Spinal cord (tissue), 10 donors: ENCODE results near the gene POTEF. TPM values are rescaled to one million over a fixed set of nuclear protein-coding genes. Genes with fewer than 3 reads are reported as not detected.
A peak's percentile ranks its signal among the peaks of the same experiment; 100 is the strongest.
"Not testable (repeated sequence)": the region's sequence is repeated elsewhere in the genome, so short reads cannot be mapped to it uniquely, and the experiment has no call there.

ENCODE experiments used
- DNase-seq, 6 donors: peaks; one replicate each; pipeline versions ENCODE4 v3.0.0 to v3.0.0-alpha.2; 2013 to 2015; ENCODE audit warnings: low spot score in 6 of 6, low read depth in 4 of 6
- H3K27ac ChIP-seq: one replicate; pipeline ENCODE4 v1.5.1; 2013; ENCODE audit warnings: low read depth, low read length, control low read depth
- H3K27me3 ChIP-seq: one replicate; pipeline ENCODE4 v1.6.1; 2013; ENCODE audit warnings: low read length; ENCODE audit not compliant: control insufficient read depth, insufficient read depth
- H3K36me3 ChIP-seq: one replicate; pipeline ENCODE4 v1.6.1; 2013; ENCODE audit warnings: low read length; ENCODE audit not compliant: control insufficient read depth, insufficient read depth
- H3K4me1 ChIP-seq: one replicate; pipeline ENCODE4 v1.6.1; 2013; ENCODE audit warnings: low read length; ENCODE audit not compliant: control insufficient read depth, insufficient read depth
- H3K4me3 ChIP-seq: one replicate; pipeline ENCODE4 v1.5.1; 2013; ENCODE audit warnings: low read depth, low read length, control low read depth
- H3K9me3 ChIP-seq: one replicate; pipeline ENCODE4 v1.6.1; 2013; ENCODE audit warnings: low read length; ENCODE audit not compliant: control insufficient read depth, insufficient read depth
- WGBS: methylation state at CpG from one replicate; pipeline ENCODE4 v1.1.5; 2013; ENCODE audit warnings: missing lambda C conversion rate; ENCODE audit not compliant: insufficient coverage; 5-methylcytosine and 5-hydroxymethylcytosine counted together
- long read RNA-seq, 4 donors: transcript quantifications; one replicate each; lab custom pipeline, GENCODE V29; 2026
- polyA plus RNA-seq, 2 donors: library from polyadenylated mRNA; unstranded; fragments of 120-200 nt; gene quantifications; one replicate each; pipeline ENCODE4 v1.2.1, GENCODE V29; 2013; ENCODE audit not compliant: insufficient read length in 2 of 2
- total RNA-seq, 2 donors: library from RNA; depleted of rRNA in 1 of 2; stranded (reverse); fragments of 120-200 nt in 1 of 2; fragments of >200 nt in 1 of 2; gene quantifications; one replicate each; pipeline versions ENCODE4 v1.2.3 to v1.2.4, GENCODE V29; 2013 to 2014
- donor health status: healthy.

Gene POTEF
- total RNA-seq (under 1 TPM; 0.10 to 0.17 TPM), polyA plus RNA-seq (under 1 TPM; 0.38 to 0.55 TPM)
- long read RNA-seq, donor 1 = 0 reads
- long read RNA-seq, donor 2 = 0 reads
- long read RNA-seq, donor 3 = 0 reads
- long read RNA-seq, donor 4 = 0 reads

GRCh38 chr2:130129120-130129829 is at the start of gene POTEF:
POTEF (minus strand) TSS chr2:130129222; CDS start chr2:130120515, 8,707 bp downstream.
- WGBS = 95% methylated on average over 6 of the region's 29 CpGs
- H3K36me3 ChIP-seq, H3K27ac ChIP-seq, H3K4me1 ChIP-seq, DNase-seq, H3K27me3 ChIP-seq, H3K4me3 ChIP-seq, H3K9me3 ChIP-seq: not testable (repeated sequence)

GRCh38 chr2:130174866-130175265 is 45.8 kb upstream of the POTEF start:
- H3K27me3 ChIP-seq, H3K27ac ChIP-seq, H3K4me1 ChIP-seq, H3K4me3 ChIP-seq, H3K9me3 ChIP-seq, DNase-seq: not testable (repeated sequence)
- H3K36me3 ChIP-seq = peaks cover 45% of the 10 kb centered on the region
- WGBS = 96% methylated on average over 4 of the region's 5 CpGs

DNA sequence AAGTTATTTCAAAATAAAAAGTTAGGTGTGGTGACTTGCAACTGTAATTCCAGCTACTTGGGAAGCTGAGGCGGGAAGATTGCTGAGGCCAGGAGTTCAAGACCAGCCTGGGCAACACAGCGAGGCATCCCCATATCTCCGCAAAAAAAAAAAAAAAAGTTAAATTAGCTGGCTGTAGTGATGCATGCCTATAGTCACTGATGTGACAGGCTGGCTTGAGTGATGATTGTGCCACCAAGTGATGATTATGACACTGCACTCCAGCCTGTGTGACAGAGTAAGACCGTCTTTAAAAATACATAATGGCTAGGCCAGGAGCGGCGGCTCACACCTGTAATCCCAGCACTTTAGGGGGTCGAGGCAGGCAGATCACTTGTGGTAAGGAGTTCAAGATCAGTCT is 40.9 kb upstream of the POTEF start:
- Histone ChIP-seq H3K36me3 (peaks cover 72% of the 10 kb centered on the region), H3K27ac (no peak overlapping the region), H3K27me3 (no peaks in the 10 kb centered on the region), H3K4me1 (no peaks in the 10 kb centered on the region), H3K4me3 (no peak overlapping the region), H3K9me3 (no peaks in the 10 kb centered on the region)
- no peak for DNase-seq
- WGBS = 56% methylated on average over 1 of the region's 7 CpGs

DNA sequence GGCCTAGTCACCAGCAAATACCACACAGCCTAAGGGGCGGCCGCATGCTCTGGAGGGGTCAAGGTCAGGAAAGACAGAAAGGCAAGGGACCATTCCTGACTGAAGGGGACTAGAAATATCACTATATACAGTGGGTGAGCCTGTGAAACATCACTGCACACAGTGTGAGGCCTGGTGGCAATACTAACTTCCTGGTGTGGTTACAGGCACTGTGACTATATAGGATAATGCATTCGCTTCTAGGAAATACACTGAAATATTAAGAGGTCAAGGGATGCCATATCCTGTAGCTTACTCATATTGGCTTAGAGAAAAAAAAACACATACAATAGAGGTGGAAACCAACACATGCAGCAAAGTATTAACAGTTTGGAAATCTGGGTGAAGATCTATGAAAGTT is 40.1 kb upstream of the POTEF start:
- H3K4me1 ChIP-seq, H3K4me3 ChIP-seq, H3K27me3 ChIP-seq, H3K27ac ChIP-seq, H3K9me3 ChIP-seq, DNase-seq: not testable (repeated sequence)
- peaks cover 77% of the 10 kb centered on the region for H3K36me3 ChIP-seq
- no CpG with 5 or more reads among the region's 3 CpGs for WGBS

DNA sequence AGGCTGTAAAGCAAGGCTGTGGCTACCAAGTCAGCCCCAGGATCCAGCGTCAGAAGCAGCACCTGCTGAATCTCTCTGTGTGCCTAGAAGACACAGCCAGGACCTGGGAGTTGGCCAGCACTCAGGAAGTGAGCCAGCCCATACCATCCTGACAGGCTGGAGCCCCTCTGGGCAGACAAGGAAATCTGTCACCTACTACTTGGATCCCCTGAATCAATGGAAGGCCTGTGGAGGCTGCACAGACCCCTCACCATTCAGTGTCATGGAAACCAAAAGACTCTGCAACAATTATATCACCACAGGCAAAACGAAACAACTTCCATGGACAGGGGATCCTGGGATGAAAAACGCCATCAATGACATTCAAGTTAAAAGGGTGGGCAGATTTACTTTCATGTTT is 37.6 kb upstream of the POTEF start:
- not testable (repeated sequence) for H3K9me3 ChIP-seq, H3K4me1 ChIP-seq, H3K4me3 ChIP-seq, H3K27me3 ChIP-seq, H3K27ac ChIP-seq
- 32% methylated on average over 3 of the region's 3 CpGs for WGBS
- peaks cover 75% of the 10 kb centered on the region for H3K36me3 ChIP-seq
- DNase-seq = peak in 2 of 6 donors; percentile 20 to 67

DNA sequence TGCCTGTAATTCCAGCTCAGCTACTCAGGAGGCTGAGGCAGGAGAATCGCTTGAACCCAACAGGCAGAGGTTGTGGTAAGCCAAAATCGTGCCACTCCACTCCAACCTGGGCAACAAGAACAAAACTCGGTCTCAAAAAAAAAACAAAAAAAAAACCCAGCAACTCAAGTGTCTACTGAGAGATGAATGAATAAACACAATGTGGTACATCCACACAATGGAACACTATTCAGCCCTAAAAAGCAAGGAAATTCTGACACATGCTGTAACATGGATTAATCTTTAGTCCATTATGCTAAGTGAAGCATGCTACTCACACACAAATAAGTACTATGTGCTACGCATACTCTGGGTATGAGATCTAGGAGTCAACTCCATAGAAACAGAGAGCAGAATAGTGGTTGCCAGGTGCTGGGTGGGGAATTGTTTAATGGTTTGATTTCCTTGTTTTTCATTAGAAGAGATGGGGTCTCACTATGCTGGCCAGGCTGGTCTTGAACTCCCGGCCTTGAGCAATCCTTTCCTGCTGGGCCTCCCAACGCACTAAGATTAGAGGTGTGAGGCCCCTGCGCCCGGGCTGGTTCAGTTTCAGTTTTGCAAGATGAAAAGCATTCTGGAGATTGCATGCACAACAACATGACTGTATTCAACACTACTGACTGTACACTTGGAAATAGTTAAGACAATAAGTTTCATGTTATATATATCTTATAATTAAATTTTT is 36.4 kb upstream of the POTEF start:
- Histone ChIP-seq H3K9me3 (no peaks in the 10 kb centered on the region), H3K4me3 (no peak overlapping the region), H3K36me3 (peaks cover 76% of the 10 kb centered on the region), H3K4me1 (no peaks in the 10 kb centered on the region), H3K27me3 (no peaks in the 10 kb centered on the region), H3K27ac (no peak overlapping the region)
- WGBS = no CpG with 5 or more reads among the region's 8 CpGs
- DNase-seq = no peak

GRCh38 chr2:130162968-130163367 is 33.9 kb upstream of the POTEF start:
- Histone ChIP-seq H3K4me3 (no peak overlapping the region), H3K9me3 (no peaks in the 10 kb centered on the region), H3K4me1 (no peaks in the 10 kb centered on the region), H3K36me3 (peaks cover 86% of the 10 kb centered on the region), H3K27ac (no peak overlapping the region), H3K27me3 (no peaks in the 10 kb centered on the region)
- DNase-seq = no peak
- WGBS = 95% methylated on average over 8 of the region's 9 CpGs

DNA sequence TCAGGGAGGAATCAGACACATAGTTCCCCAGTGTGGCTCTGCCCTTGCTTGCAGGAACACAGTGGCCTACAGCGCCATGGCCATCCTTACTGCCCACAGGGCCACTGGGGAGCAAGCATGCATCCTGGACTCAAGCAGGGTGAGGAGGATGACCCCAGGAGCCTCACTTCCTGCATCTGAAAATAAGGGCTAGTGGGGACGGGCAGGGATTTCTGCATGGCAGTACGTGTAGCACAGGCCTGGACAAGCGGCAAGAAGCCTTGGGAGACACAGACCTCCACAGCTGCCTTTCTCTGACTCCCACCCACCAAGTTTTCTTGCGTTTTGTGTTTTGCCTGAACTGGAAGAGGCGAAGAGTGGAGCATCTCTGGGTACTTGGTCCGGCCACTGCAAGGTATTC is 33.5 kb upstream of the POTEF start:
- WGBS = 100% methylated on average over 2 of the region's 7 CpGs
- peaks cover 86% of the 10 kb centered on the region for H3K36me3 ChIP-seq
- not testable (repeated sequence) for H3K9me3 ChIP-seq, H3K4me3 ChIP-seq, H3K4me1 ChIP-seq, H3K27ac ChIP-seq, H3K27me3 ChIP-seq, DNase-seq

GRCh38 chr2:130160838-130161705 is 32.0 kb upstream of the POTEF start:
- H3K27ac ChIP-seq, H3K4me1 ChIP-seq, H3K9me3 ChIP-seq, H3K27me3 ChIP-seq, DNase-seq, H3K4me3 ChIP-seq: not testable (repeated sequence)
- H3K36me3 ChIP-seq = peaks cover 86% of the 10 kb centered on the region
- 62% methylated on average over 22 of the region's 25 CpGs for WGBS
